Thoracic aorta (tissue), 2 donors: ENCODE results near the gene SP9. TPM values are rescaled to one million over a fixed set of nuclear protein-coding genes. Genes with fewer than 3 reads are reported as not detected.

ENCODE experiments used
- ATAC-seq: fragments of 150-250 bp; one replicate; pipeline ENCODE4 v1.8.0; 2017; ENCODE audit warnings: low read depth; ENCODE audit not compliant: insufficient number of reproducible peaks, low FRiP score
- DNase-seq: peaks from one replicate; pipeline ENCODE4 v3.0.0-alpha.2; 2020; ENCODE audit warnings: low spot score
- H3K27ac ChIP-seq, 2 donors: fragments of 200-600 bp; sonication (generic); 1 replicate in 1 of 2; 2 replicates in 1 of 2; pipeline ENCODE4 v1.5.1; 2016; ENCODE audit warnings: mild to moderate bottlenecking in 2 of 2, moderate library complexity in 2 of 2
- H3K27me3 ChIP-seq: fragments of 200-600 bp; sonication (generic); replicated peaks from 2 replicates; pipeline ENCODE4 v1.6.0; 2016; ENCODE audit warnings: mild to moderate bottlenecking; ENCODE audit not compliant: insufficient read depth
- H3K36me3 ChIP-seq: fragments of 200-600 bp; sonication (generic); one replicate; pipeline ENCODE4 v1.5.1; 2016
- H3K4me1 ChIP-seq, 2 donors: fragments of 200-600 bp; sonication (generic); 1 replicate in 1 of 2; 2 replicates in 1 of 2; pipeline versions ENCODE4 v1.5.1 to v1.6.0; 2016; ENCODE audit warnings: low read depth in 2 of 2, mild to moderate bottlenecking in 1 of 2; ENCODE audit not compliant: control insufficient read depth in 1 of 2
- H3K4me3 ChIP-seq: fragments of 200-600 bp; sonication (generic); 2 replicates; pipeline ENCODE4 v1.5.1; 2016; ENCODE audit warnings: mild to moderate bottlenecking
- H3K9me3 ChIP-seq: fragments of 200-600 bp; sonication (generic); 2 replicates; pipeline ENCODE4 v1.5.1; 2016
- CTCF ChIP-seq: fragments of 200-600 bp; sonication (generic); IDR thresholded peaks from one replicate; pipeline ENCODE4 v1.5.1; 2019; ENCODE audit warnings: antibody characterized with exemption
- total RNA-seq, 2 donors: library from RNA; depleted of rRNA; stranded (reverse); fragments of >200 nt; gene quantifications; one replicate each; pipeline versions ENCODE4 v1.1.0 to v1.2.3, GENCODE V29; 2016

SP9 gene
- total RNA-seq, 2 donors from 2014 or later = not detected

- no peaks in the 10 kb centered on the region for H3K36me3 ChIP-seq
- no peak for DNase-seq
- H3K27ac ChIP-seq = no peak overlapping the region
- no peak overlapping the region for H3K4me3 ChIP-seq
- no peak for ATAC-seq
- no peak for TF ChIP-seq CTCF
- no peaks in the 10 kb centered on the region for H3K9me3 ChIP-seq
- H3K27me3 ChIP-seq = peaks cover 66% of the 10 kb centered on the region
- peaks cover 26 to 28% of the 10 kb centered on the region in 2 donors for H3K4me1 ChIP-seq
These were observed 3.7 kb upstream of the SP9 start for GRCh38 chr2:174330945-174331594.

GRCh38 chr2:174331595-174332216, 3.0 kb upstream of the SP9 start:
- Histone ChIP-seq H3K9me3 (no peaks in the 10 kb centered on the region), H3K4me3 (no peak overlapping the region), H3K36me3 (no peaks in the 10 kb centered on the region), H3K27me3 (peaks cover 72% of the 10 kb centered on the region), H3K27ac (no peak overlapping the region), H3K4me1 (peaks cover 26 to 30% of the 10 kb centered on the region in 2 donors)
- TF ChIP-seq CTCF = no peak
- ATAC-seq (no peak), DNase-seq (no peak)

- Histone ChIP-seq H3K9me3 (no peaks in the 10 kb centered on the region), H3K4me1 (peaks cover 20 to 30% of the 10 kb centered on the region in 2 donors), H3K4me3 (no peak overlapping the region), H3K27me3 (peaks cover 77% of the 10 kb centered on the region), H3K27ac (no peak overlapping the region), H3K36me3 (no peaks in the 10 kb centered on the region)
- DNase-seq (no peak), ATAC-seq (no peak)
- TF ChIP-seq CTCF = no peak
These were observed 2.4 kb upstream of the SP9 start for GRCh38 chr2:174332217-174332963.

- no peak for TF ChIP-seq CTCF
- H3K27ac ChIP-seq = no peak overlapping the region
- H3K27me3 ChIP-seq = peaks cover 81% of the 10 kb centered on the region
- H3K4me1 ChIP-seq = peaks cover 22 to 34% of the 10 kb centered on the region in 2 donors
- ATAC-seq (no peak), DNase-seq (no peak)
- no peak overlapping the region for H3K4me3 ChIP-seq
- no peaks in the 10 kb centered on the region for H3K9me3 ChIP-seq
- H3K36me3 ChIP-seq = no peaks in the 10 kb centered on the region
These were observed 1.8 kb upstream of the SP9 start for GRCh38 chr2:174333017-174333371.
